HUDEP-2 (cell line): ENCODE results near the gene NAGLU.

Experiments used
- DNase-seq, 76 experiments: peaks; one replicate each; lab custom pipeline; 2025; ENCODE audit not compliant: unreplicated experiment in 76 of 76; lab: John Stamatoyannopoulos, UW

The NAGLU gene

GRCh38 chr17:42563143-42563509 lies 27.1 kb downstream of the NAGLU start:
- DNase-seq, result no peak

- no peak for DNase-seq
Measured at GRCh38 chr17:42563543-42563942, 27.5 kb downstream of the NAGLU start.

- DNase-seq, result no peak
Measured at GRCh38 chr17:42563950-42564349, 27.9 kb downstream of the NAGLU start.

GRCh38 chr17:42564815-42565522 lies 28.9 kb downstream of the NAGLU start:
- no peak for DNase-seq

GRCh38 chr17:42565523-42566214 lies 29.6 kb downstream of the NAGLU start:
- no peak for DNase-seq

GRCh38 chr17:42566215-42566882 lies 30.3 kb downstream of the NAGLU start:
- DNase-seq, result no peak

- DNase-seq, result peak in 75 of 76 experiments; percentile 25 to 95 (median 88)
Measured at GRCh38 chr17:42566883-42567573, 31.0 kb downstream of the NAGLU start, which contains the start of gene MLX. Gene MLX, plus strand, starts transcription at chr17:42567100. Its CDS starts 25 bp downstream, at chr17:42567125.

- no peak for DNase-seq
Measured at GRCh38 chr17:42568341-42569111, 32.5 kb downstream of the NAGLU start.

GRCh38 chr17:42571435-42572225 lies 35.6 kb downstream of the NAGLU start:
- DNase-seq, result no peak

GRCh38 chr17:42573095-42573494 lies 37.1 kb downstream of the NAGLU start:
- DNase-seq, result no peak

- DNase-seq, result no peak
Measured at GRCh38 chr17:42574463-42574862, 38.4 kb downstream of the NAGLU start.

GRCh38 chr17:42577140-42577531 lies 41.1 kb downstream of the NAGLU start:
- peak in 1 of 76 experiments; percentile 60 for DNase-seq

GRCh38 chr17:42577532-42578281 lies 41.7 kb downstream of the NAGLU start, which contains the start of gene PSMC3IP:
Gene PSMC3IP, minus strand, starts transcription at chr17:42577729. Its CDS starts 43 bp downstream, at chr17:42577686.
- peak in 74 of 76 experiments; percentile 69 to 96 (median 90) for DNase-seq

- peak in 71 of 76 experiments; percentile 31 to 85 (median 67) for DNase-seq
Measured at GRCh38 chr17:42578282-42578869, 42.3 kb downstream of the NAGLU start.

GRCh38 chr17:42579794-42580551 lies 43.9 kb downstream of the NAGLU start:
- DNase-seq, result no peak

- DNase-seq, result no peak
Measured at GRCh38 chr17:42581744-42582270, 45.8 kb downstream of the NAGLU start.

GRCh38 chr17:42584880-42585279 lies 48.8 kb downstream of the NAGLU start:
- DNase-seq, result no peak
